ENCODE data around the gene PHKA1.

DNA sequence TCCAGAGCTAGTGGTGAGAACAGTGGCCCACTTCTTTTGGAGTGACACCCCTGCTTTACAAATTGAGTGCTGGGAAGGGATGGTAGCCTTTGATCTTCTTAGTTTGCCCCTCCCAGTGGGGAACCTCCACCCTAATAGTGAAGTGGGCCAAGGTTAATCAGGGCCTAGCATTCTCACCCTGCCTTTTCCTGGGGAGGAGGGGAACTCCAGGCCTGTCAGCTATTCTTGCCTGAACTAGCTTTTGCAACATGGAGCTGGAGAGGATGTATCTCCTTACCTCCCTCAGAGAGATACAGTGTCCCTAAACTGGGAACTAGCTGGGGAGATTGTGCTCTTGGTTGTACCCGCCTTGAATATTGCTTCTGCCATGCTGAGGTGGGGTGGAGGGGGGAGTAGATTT, 20.6 kb downstream of the PHKA1 start:
- no peak for TF ChIP-seq SIN3A (IDR thresholded peaks at IDR 0.05; ENCODE audit: borderline replicate concordance, insufficient read depth, low read length)
- no peak for TF ChIP-seq REST (IDR thresholded peaks at IDR 0.05; ENCODE audit: insufficient read depth in 1 of 2, low read depth in 2 of 2, low read length in 2 of 2)
- no peak for TF ChIP-seq POLR2AphosphoS5 (IDR thresholded peaks at IDR 0.05; ENCODE audit: low read depth, low read length)
- TF ChIP-seq TAF1 (IDR thresholded peaks at IDR 0.05; ENCODE audit: borderline replicate concordance, insufficient read depth, low read length), result no peak
- no peak for TF ChIP-seq FOXP2 (optimal IDR thresholded peaks at IDR 0.05; ENCODE audit: borderline replicate concordance, extremely low read depth, extremely low read length, insufficient read depth)

All from PFSK-1 (cell line).